Mesothelial cell of epicardium (in vitro differentiated cells): ENCODE measurements around the gene SCEL. TPM values are rescaled to one million over a fixed set of nuclear protein-coding genes. Genes with fewer than 3 reads are reported as not detected.

Experiments used
- DNase-seq, 2 experiments: peaks; one replicate each; pipeline ENCODE4 v3.0.0; 2021; ENCODE audit warnings: low spot score in 2 of 2; ENCODE audit not compliant: unreplicated experiment in 2 of 2
- H3K27ac Mint-ChIP-seq: 2 replicates; pipeline ENCODE4 v1.8.0; 2021; ENCODE audit warnings: mixed read lengths
- H3K27me3 Mint-ChIP-seq: 2 replicates; pipeline ENCODE4 v1.8.0; 2021; ENCODE audit warnings: low read depth, mixed read lengths
- H3K36me3 Mint-ChIP-seq: 2 replicates; pipeline ENCODE4 v1.8.0; 2021; ENCODE audit warnings: mixed read lengths
- H3K4me1 Mint-ChIP-seq: 2 replicates; pipeline ENCODE4 v1.8.0; 2021; ENCODE audit warnings: mixed read lengths
- H3K4me3 Mint-ChIP-seq: 2 replicates; pipeline ENCODE4 v1.8.0; 2021; ENCODE audit warnings: mild to moderate bottlenecking, moderate library complexity, mixed read lengths
- H3K9me3 Mint-ChIP-seq: 2 replicates; pipeline ENCODE4 v1.8.0; 2021; ENCODE audit warnings: mixed read lengths
- CTCF ChIP-seq: fragments of 200-600 bp; sonication (generic); IDR thresholded peaks from one replicate; pipeline ENCODE4 v1.5.0; 2021; ENCODE audit warnings: antibody characterized with exemption; ENCODE audit not compliant: unreplicated experiment
- total RNA-seq: library from RNA; stranded (reverse); gene quantifications from 3 replicates; pipeline ENCODE4 v1.2.1, GENCODE V29; 2021

Gene SCEL
- total RNA-seq, 1 donor from 2014 or later = not detected

GRCh38 chr13:77521595-77522367, 13.7 kb upstream of the SCEL start:
- Mint-ChIP-seq H3K4me1 (peaks cover 38% of the 10 kb centered on the region), H3K27me3 (no peaks in the 10 kb centered on the region), H3K27ac (peak overlapping the region; percentile 85), H3K4me3 (no peak overlapping the region), H3K36me3 (no peaks in the 10 kb centered on the region), H3K9me3 (no peaks in the 10 kb centered on the region)
- no peak for DNase-seq
- TF ChIP-seq CTCF = no peak

GRCh38 chr13:77522444-77522843, 13.1 kb upstream of the SCEL start:
- Mint-ChIP-seq H3K4me1 (peaks cover 38% of the 10 kb centered on the region), H3K27ac (peak overlapping the region; percentile 85), H3K4me3 (no peak overlapping the region), H3K27me3 (no peaks in the 10 kb centered on the region), H3K36me3 (no peaks in the 10 kb centered on the region), H3K9me3 (no peaks in the 10 kb centered on the region)
- no peak for DNase-seq
- no peak for TF ChIP-seq CTCF

GRCh38 chr13:77523386-77523785, 12.1 kb upstream of the SCEL start:
- no peaks in the 10 kb centered on the region for H3K9me3 Mint-ChIP-seq

GRCh38 chr13:77523834-77524728, 11.4 kb upstream of the SCEL start:
- no peaks in the 10 kb centered on the region for H3K36me3 Mint-ChIP-seq
- no peak overlapping the region for H3K4me3 Mint-ChIP-seq
- no peaks in the 10 kb centered on the region for H3K27me3 Mint-ChIP-seq
- peaks cover 31% of the 10 kb centered on the region for H3K4me1 Mint-ChIP-seq
- no peak for DNase-seq
- no peak overlapping the region for H3K27ac Mint-ChIP-seq
- no peak for TF ChIP-seq CTCF
- H3K9me3 Mint-ChIP-seq = no peaks in the 10 kb centered on the region

More at GRCh38 chr13:77523386-77523785, 12.1 kb upstream of the SCEL start:
- TF ChIP-seq CTCF = no peak
- Mint-ChIP-seq H3K4me3 (no peak overlapping the region), H3K36me3 (no peaks in the 10 kb centered on the region), H3K27ac (no peak overlapping the region), H3K4me1 (peaks cover 37% of the 10 kb centered on the region), H3K27me3 (no peaks in the 10 kb centered on the region)
- DNase-seq = no peak

- no peaks in the 10 kb centered on the region for H3K36me3 Mint-ChIP-seq
- H3K27ac Mint-ChIP-seq = no peak overlapping the region
- DNase-seq = no peak
- H3K4me3 Mint-ChIP-seq = no peak overlapping the region
- H3K9me3 Mint-ChIP-seq = no peaks in the 10 kb centered on the region
- H3K27me3 Mint-ChIP-seq = no peaks in the 10 kb centered on the region
- H3K4me1 Mint-ChIP-seq = peaks cover 10% of the 10 kb centered on the region
- TF ChIP-seq CTCF = no peak
Measured at GRCh38 chr13:77528414-77528813, 7.1 kb upstream of the SCEL start.
